HT1080 (cell line): ENCODE measurements around the gene GALNT2. TPM values are rescaled to one million over a fixed set of nuclear protein-coding genes. Genes with fewer than 3 reads are reported as not detected.

Experiments
- DNase-seq: peaks from one replicate; pipeline ENCODE4 v3.0.0-alpha.2; 2015; ENCODE audit warnings: low read depth
- total RNA-seq: library from RNA; depleted of rRNA; stranded (reverse); fragments of >200 nt; shearing (Covaris generic); gene quantifications from 2 replicates; pipeline ENCODE4 v1.2.3, GENCODE V29; 2014

Gene GALNT2
- total RNA-seq, 1 experiment from 2014 or later: 67.0 TPM

DNA sequence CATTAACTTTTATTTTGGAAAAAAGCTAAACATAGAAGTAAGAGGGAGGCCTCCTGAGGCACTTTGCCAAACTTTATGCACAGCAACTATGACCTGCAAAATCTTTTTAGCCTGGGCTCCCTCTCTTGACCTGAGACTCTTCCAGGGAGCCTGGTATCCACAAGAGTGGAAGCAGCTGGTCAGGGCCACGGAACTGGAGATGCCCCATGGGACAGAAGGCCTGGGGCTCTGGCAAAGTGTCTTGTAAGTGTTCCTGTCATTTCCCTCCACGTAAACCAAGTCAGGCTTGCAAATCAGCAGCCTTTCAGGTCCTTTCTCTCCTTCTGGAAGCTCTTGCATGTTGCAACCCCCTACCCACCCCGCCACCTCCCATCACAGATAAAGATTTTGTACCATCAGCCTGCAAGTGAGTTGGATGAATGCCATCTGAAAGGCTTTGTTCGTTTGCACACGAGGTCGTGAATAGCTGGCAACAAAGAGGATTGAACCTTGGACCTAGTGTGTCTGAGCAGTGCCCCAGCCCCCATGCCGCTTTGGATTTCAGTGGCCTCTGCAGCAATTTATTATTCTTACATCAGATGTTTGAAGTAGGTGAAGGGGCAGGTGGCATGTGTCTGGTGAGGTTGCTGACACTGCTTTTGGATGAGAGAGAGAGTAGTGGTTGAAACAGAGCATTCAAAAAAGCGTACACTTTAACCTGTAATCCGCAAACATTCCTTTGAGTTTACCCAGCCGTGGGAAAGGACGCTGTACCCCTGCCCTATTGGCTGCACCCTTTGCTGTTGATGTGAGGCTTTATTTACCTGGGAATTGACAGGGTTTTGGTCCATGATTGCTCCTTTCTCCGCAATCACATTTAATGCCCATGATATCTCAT, 91.6 kb downstream of the GALNT2 start:
- no peak for DNase-seq

DNA sequence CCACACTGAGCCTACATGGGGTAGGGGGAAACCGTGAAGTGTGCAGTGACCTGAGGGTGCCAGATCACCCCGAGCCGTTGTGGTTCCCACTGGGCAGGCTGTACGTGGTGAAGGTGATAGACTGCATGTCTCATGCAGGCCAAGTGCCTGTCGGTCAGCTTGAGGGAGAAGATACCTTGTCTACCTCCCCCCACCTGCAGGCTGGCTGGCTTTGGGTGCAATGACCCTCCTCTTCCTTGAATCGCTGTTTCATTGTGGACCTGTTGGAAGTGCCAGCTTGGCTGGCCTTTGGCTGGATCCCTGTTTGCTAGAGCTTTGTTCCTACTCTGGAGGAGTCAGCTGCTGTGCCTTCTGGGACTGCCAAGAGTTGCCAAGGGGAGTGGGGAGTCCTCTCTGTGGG, 92.5 kb downstream of the GALNT2 start:
- no peak for DNase-seq

DNA sequence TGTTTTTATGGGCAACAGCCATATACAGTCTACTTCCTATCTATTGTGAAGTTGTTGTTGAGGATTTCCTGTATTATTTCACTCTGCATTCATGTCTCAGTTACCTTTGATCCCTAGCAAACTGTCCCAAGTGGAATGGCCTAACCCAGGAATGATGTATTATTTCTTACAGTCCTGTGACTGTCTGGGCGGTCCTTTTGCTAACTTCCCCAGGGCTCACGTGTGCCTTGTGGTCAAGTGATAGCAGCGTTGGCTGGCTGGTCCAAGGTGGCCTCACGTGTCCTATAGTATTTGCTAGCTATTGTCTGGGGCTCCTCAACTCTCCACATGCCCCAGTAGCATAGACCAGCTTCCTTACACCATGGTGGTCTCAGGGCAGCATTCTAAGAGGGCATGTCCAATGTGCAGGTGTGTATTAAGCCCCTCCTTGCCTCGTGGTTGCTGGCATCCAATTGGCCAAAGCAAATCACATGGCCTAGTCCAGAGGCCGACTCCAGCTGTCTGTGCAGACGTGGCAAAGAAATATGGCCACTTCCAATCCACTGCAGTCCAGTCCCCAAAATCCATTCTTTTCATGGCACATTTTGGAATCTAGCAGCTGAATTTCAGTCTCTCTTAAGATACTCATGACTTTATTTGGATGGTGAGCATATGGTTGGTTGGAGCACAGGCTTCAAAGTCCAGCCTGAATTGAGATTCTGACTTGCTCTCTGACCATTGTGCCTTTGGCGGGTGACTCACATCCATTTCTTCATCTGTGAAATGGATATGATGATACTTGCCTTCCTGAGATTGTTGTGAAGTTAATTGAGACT, 94.1 kb downstream of the GALNT2 start:
- peak; percentile 27 for DNase-seq

DNA sequence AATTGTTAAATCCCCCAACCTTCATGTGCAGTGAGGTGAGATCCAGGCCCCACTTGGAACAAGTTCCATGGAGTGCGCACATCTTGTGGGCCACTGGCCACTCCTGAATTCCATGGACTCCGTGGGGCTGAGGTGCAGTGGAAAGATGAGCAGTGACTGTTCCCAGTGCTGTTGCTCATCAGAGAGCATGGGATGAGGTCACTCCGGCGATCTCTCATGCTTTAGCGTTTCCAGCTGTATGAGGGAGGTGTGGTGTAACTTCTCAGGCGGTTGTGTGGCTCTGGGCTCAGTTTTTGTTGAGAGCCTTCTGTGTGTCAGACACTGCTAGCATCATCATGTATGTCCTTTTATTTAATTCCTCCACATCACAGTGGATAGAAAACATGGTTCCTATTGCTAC, 96.2 kb downstream of the GALNT2 start:
- DNase-seq: no peak

DNA sequence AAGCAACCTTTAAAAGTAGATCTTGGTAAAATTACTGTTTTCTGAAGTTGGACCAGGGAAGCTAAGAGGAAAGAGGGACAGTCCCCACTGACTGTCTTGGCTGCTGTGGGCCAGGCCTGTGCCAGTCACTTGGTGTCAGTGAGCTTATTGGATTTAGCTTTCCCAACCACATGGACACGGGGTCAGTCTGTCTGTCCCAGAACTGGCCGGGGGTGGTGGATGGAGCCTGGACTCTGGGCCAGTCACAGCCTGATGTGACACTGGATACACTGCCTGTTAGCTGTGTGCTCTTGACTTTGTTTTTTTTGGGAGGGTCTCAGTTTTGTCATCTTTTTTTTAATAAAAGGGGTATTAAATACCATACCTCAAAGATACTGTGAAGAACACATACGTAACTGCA, 96.7 kb downstream of the GALNT2 start:
- no peak for DNase-seq

DNA sequence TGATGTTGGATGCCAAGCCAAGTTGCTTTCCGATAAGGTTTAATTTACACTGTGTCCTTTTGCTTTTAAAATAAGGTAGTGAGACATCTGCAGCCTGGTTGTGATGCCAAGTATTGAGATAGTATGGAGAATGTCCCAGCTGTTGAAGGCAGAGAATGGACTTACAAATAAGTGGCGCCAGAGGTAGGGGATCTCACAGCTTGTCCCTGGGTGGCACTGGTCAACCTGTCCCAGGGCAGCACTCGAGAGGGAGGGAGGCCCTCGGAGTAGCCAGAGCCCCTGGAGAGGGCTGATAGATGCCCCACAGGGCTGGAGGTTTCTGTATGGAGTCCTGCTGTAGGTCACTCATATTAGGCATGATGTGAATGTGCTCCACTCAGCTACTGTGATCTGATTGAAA, 98.5 kb downstream of the GALNT2 start:
- no peak for DNase-seq

DNA sequence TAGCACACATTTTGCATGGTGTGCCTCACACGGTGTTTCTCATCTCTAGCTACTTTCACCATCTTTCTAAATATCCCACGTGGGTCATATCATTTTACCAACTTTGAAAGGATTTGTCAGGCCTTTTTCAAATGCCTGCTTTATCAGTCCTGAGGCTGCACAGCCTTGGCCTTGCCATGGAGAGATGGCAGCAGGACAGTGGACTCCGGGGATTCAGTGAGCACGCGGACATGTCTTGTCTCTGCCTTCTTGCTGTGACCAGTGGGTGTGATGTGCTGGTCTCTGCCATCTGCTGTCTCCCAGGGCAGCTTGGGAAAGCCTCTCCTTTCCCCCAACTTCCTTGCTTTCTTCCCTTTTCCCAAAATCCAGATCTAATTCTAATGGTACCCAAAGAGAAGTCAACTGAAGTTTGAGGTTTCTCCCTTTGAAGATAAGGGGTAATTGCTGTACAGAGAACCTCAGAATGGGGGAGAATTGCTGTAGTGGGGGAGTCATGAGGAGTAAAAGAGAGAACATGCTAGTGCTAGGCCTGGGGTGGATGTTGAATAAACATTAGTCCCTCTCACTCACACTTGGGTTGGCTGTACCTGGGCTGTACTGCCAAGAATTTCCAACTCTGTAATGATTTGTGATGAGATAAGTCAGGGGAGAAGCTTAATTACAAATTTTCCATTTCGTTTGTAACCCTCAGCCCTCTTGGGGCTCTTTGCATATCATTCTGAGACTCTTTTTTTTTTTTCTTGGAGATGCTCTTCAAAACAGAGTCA, 99.5 kb downstream of the GALNT2 start:
- no peak for DNase-seq

DNA sequence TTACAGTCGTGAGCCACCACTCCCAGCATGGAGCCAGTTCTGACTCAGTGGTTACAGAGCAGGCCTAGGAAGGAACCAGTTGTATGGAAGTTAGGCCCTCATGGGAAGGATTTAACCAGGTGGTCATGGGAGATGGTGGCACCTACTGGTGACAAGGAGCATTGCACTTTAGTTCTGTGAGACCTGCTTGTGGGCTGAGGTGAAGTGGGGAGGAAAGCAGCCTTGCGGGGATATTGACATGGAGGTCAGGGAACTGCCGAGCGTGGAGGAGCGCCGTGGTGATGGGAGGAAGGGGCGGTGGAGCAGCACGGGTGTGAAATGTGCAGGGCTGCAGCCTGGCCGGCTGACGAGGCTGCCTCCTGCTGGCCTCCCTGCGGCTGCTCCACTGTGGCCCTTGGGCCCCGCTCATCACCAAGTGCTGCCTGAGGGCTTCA, 100.4 kb downstream of the GALNT2 start:
- peak; percentile 68 for DNase-seq

DNA sequence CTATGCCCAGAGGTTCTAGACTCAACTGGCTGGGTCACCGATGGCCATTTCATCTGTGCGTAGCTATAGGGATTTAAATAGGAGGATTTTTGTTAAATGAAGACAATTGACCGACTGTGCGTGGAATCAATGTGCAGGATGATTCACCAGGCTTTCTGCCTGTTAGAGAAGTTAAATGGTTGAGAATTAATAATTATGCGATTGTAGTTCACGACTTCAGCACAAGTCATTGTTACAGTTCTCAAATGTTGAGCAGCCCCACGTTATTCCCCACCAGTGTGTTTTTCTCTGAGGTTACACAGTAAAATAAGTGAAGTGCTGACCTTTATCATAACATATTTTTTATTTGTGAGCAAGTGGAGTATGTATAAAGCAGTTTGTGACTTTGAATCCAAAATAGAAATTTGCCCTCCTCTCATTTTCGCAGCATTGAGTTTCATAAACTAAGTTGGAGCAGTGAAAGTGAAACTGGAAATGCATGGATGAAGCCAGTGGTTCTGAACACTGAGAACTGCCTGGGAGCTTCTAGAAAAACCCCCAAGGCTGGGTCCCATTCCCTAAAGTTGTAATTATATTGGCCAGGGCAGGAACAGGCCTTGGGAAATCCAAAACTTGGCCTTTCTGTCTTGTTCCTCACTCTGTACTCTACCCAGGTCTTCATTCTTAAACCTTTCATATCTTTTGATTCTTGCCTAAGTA, 102.6 kb downstream of the GALNT2 start:
- peak; percentile 16 for DNase-seq

DNA sequence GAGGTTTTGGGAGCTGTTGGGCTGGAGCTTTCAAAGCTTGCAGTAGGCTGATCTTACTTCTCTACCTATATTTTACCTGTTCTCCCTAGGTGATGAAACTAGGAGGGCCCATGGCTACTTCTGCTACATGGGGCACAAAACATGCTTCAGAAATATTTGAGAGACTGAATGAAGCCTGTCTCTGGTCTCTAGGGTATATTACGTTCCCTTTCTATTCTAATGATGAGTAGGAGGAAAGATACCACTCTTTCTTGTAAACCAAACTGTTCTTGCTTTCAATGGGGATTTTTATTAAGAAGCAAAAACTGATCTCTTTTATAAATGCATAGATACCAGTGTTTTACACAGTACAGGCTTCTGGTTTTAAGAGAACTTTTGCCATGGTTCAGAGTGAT, 103.1 kb downstream of the GALNT2 start:
- no peak for DNase-seq

DNA sequence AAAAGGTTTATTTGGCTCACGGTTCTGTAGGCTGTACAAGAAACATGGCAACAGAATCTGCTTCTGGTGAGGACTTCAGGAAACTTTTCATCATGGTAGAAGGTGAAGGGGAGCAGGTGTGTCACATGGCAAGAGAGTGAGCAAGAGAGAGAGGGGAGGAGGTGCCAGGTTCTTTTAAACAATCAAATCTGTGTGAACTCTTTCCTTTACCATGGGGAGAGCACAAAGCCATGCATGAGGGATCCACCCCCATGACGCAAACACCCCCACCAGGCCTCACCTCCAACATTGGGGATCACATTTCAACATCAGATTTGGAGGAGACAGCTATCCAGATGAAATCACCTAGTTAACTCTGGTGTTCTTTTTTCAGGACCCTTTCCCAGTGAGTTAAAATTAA, 103.6 kb downstream of the GALNT2 start:
- no peak for DNase-seq

DNA sequence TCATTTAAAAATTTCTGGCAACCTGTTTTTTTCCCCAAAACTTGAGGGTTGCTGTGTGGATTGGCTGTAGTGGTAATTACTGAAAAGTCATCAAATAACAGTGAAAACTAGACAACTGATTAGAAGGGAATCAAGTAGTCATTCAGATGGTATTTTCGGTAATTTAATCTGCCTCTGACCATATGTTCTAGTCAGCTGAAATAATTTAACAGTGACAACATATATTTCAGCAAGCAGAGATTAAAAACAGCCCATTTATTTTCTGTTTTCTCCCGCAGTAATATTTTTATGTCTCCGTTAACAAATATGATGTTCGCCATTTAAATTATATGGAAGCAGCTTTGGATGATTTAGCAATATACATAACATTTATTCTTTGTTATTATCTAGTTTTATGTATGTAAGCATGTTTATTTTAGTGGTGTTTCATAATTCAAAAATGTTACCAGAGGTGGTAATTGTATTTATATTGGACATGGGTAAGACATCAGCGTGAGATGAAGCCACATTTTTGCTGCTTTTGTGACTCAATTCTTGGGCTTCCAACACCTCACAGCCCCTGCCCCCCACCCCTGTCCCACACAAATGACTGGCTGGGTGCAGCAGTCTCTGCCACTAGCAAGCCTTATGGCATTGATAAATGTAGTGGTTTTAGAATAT, 104.4 kb downstream of the GALNT2 start:
- DNase-seq: no peak

DNA sequence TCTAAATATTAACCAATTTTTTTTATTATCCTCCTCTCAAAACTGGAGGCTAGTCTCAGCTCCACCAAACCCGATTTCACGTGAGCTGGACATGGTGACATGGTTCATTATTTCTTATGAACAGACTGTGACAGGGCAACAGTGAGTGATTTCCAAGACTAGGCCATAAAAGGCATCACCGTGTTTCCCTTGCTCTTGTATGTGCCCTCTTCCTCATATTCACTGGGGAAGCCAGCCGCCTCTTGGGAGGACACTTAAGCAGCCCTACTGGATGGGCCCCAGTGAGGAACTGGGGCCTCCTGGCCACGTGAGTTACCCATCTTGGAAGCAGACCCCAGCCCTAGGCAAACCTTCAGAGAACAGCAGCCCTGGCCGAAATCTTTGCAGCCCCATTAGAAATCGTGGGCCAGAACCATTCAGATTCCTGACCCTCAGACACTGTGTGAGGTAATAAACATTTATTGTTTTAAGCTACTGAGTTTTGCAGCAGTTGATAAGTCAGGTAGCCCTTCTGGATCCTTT, 105.0 kb downstream of the GALNT2 start:
- no peak for DNase-seq

DNA sequence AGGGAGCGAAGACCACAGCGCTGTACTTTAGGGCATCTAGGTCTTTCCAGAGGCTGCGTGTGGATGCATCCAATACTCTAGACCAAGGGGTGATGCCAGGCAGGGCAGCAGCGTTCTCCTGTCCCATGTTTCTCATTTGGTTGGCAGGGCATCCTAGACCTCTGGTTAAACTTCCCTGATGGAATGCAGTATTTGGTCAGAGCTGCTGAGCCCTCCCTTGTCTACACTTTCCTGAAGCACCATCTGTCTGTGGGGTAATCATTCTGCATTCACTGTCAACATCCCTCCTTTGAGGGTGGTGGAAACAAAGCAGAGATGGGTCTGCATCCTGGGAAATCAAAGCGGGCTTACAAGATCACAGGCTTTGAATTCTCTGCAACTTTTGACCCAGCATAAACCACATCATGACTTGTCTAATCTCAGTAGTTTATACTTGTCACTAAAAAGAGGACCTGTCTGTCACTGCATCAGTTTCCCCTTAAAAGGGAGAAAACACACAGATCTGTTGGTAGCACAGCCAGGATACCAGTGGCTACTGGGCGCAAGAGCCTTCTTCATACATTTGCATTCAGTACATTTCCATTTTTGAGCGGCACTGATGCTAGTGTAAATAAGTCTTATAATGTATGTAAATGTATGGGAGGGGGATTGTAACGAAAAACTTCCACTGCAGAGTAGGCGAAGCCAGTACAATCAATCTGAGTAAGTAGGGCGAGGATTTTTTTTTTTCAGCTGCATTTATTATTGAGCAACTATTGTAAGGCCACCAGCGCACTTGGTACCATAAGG, 106.3 kb downstream of the GALNT2 start:
- DNase-seq: no peak

DNA sequence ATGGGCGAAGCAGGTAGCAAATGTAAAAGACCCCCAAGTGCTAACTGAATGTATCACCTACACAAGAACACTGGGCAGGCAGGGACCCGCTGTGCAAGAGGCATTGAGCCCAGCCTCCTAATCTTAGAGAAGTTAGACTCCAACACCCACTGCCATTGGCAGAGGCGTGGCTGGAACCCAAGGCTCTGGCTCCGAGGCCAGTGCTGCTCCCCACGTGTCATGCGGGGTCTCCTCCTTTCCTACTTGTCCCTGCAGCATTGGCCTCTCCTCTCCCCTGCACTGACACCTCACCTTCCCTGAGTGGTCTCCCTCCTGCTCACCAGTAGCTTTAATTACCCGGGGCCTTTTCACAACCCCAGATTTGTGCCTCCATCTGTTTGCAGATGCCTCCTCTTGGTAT, 107.0 kb downstream of the GALNT2 start:
- no peak for DNase-seq

DNA sequence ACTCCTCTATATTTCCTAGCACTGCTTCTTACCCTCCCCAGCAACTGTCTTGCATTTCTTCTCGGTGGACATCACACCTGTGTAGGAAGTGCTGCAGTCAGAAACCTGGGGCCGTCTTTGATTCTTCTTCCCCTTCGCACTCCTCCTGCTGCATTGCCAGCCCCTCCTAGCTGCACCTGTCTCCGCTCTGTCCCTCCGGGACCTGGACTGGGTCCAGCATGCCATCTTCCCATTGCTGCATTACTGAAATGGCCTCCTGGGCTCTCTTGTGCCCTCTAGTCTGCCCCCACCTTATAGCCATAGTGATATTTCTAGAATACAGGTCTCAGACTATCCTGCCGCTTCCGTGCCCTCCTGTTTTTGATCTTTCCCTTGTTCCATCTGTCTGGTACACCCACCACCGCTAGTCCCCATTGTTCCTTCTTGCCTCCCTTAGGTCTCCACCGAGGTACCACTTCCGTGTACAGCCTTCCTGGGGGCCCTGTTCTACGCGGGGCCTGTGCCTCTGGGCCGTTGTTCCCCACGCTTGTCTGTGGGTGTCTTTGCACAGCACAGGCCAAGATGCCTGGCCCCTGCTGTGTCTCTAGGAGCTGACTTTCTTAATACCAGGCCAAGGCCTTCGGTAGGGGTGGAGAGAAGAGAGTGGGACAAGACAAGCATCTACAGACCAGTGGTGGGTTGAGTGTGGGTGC, 107.6 kb downstream of the GALNT2 start:
- no peak for DNase-seq

DNA sequence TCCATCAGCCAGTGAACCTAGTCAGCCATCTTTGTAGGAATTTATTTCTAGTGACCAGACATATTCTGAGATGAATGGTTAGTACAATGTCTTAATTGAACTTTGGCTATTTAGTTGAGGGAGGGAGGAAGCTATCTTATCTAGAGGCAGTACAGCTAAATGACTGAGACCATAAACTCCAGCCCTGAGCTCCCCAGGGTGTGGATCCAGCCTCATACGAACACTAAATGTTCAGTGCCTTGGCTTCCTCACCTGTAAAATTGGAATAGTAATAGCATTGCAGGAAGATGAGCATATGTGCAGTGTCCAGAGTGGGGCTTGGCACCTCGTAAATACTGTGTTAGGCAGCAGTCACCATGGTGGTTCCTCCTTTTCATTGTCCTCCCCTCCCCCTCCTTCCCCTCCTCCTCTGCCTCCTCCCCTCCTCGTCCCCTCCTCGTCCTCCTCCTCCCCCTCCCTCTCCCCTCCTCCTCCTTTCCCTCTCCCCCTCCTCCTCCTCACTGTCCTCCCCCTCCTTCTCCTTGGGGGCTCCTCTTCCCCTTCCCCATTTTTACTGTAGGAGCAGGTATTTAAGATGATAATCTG, 108.2 kb downstream of the GALNT2 start:
- no peak for DNase-seq

DNA sequence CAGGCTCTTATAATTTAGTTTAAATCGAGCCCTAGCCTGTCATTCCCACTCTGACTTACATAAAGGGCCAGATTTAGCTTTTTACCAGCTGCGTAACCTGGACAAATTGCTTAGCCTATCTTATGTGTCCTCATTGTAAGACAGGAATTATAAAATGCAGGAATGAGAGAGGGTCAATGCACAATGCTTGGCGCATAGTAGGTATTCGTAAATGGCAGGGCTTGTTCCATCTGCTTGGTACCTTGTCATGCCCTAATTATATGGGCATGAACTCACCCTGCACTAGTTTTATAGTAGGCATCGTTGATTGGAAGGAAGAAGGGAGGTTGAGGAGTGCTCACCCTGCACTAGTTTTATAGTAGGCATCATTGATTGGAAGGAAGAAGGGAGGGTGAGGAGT, 108.8 kb downstream of the GALNT2 start:
- DNase-seq: no peak

DNA sequence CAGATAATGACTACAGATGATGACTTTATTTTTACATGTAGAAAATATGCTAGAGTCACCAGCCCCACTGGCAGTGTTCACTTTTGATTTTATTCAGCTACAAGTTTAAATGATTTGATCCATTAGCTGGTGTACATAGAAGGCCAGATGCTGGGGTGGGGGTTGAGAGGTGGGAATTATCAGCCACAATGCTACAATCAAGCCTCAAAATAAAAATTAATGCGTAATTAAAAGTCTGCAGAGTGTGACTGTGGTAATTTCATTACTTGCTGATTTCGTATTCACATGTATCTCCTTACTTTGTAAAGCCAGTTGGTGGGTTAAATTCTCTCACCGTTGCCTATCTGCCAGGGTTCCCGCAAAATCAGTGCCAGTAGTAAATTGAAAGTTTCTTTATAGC, 109.3 kb downstream of the GALNT2 start:
- DNase-seq: no peak
